WTC11 (cell line): ENCODE results near the gene COL1A1. TPM values are rescaled to one million over a fixed set of nuclear protein-coding genes. Genes with fewer than 3 reads are reported as not detected.
A peak's percentile ranks its signal among the peaks of the same experiment; 100 is the strongest.

Source experiments
- ATAC-seq: fragments of 200-7000 bp; cut with Tn5 transposase; 2 replicates; pipeline ENCODE4 v1.10.0; 2021; ENCODE audit warnings: mild to moderate bottlenecking, moderate library complexity
- CTCF ChIA-PET: fragments of 300-600 bp; sonication (Branson Sonifier 250); formaldehyde crosslinking; loops from one replicate; lab custom pipeline; 2021; ENCODE audit warnings: antibody characterized with exemption; lab: Charles Lee
- POLR2A ChIA-PET: fragments of 350-600 bp; sonication (Branson Sonifier 250); formaldehyde crosslinking; loops from one replicate; lab custom pipeline; 2021; ENCODE audit warnings: antibody characterized with exemption; lab: Charles Lee
- DNase-seq: peaks from one replicate; pipeline ENCODE4 v3.0.0; 2021; ENCODE audit warnings: low spot score
- H3K27ac Mint-ChIP-seq: 2 replicates; pipeline ENCODE4 v1.8.0; 2021; ENCODE audit warnings: mixed read lengths
- H3K27me3 Mint-ChIP-seq: 2 replicates; pipeline ENCODE4 v1.8.0; 2021; ENCODE audit warnings: low read depth, mild to moderate bottlenecking, moderate library complexity, mixed read lengths
- H3K36me3 Mint-ChIP-seq: 2 replicates; pipeline ENCODE4 v1.8.0; 2021; ENCODE audit warnings: mixed read lengths
- H3K4me1 Mint-ChIP-seq: 2 replicates; pipeline ENCODE4 v1.8.0; 2022; ENCODE audit warnings: mixed read lengths
- H3K4me3 Mint-ChIP-seq: 2 replicates; pipeline ENCODE4 v1.8.0; 2021; ENCODE audit warnings: mild to moderate bottlenecking, moderate library complexity, mixed read lengths
- H3K9me3 Mint-ChIP-seq: 2 replicates; pipeline ENCODE4 v1.8.0; 2021; ENCODE audit warnings: mixed read lengths
- ATF6 ChIP-seq: sonication (generic); formaldehyde crosslinking; IDR thresholded peaks from 2 replicates; pipeline ENCODE4 v1.8.1; 2023; ENCODE audit warnings: mild to moderate bottlenecking, missing genetic modification reagents
- E2F4 ChIP-seq: sonication (generic); formaldehyde crosslinking; IDR thresholded peaks from 2 replicates; pipeline ENCODE4 v1.8.1; 2022; ENCODE audit warnings: low read depth, mild to moderate bottlenecking, moderate library complexity, missing genetic modification reagents, borderline replicate concordance
- E2F5 ChIP-seq: sonication (generic); formaldehyde crosslinking; IDR thresholded peaks from 2 replicates; pipeline ENCODE4 v1.8.1; 2022; ENCODE audit warnings: mild to moderate bottlenecking, moderate library complexity, missing genetic modification reagents
- FOXJ3 ChIP-seq: sonication (generic); formaldehyde crosslinking; IDR thresholded peaks from 2 replicates; pipeline ENCODE4 v1.9.0; 2021; ENCODE audit warnings: missing genetic modification reagents, mild to moderate bottlenecking, borderline replicate concordance
- JUN ChIP-seq: sonication (generic); formaldehyde crosslinking; IDR thresholded peaks from 2 replicates; pipeline ENCODE4 v1.8.0; 2023; ENCODE audit warnings: mild to moderate bottlenecking, missing genetic modification reagents
- MAX ChIP-seq: sonication (generic); formaldehyde crosslinking; IDR thresholded peaks from 2 replicates; pipeline ENCODE4 v1.8.0; 2022; ENCODE audit warnings: mild to moderate bottlenecking, missing genetic modification reagents
- NFYB ChIP-seq: sonication (generic); formaldehyde crosslinking; conservative IDR thresholded peaks from 2 replicates; pipeline ENCODE4 v1.8.0; 2022; ENCODE audit warnings: low read depth, missing genetic modification reagents
- RELA ChIP-seq: sonication (generic); formaldehyde crosslinking; IDR thresholded peaks from 2 replicates; pipeline ENCODE4 v1.8.1; 2022; ENCODE audit warnings: missing genetic modification reagents, mild to moderate bottlenecking, borderline replicate concordance
- SMAD4 ChIP-seq: sonication (generic); formaldehyde crosslinking; IDR thresholded peaks from 2 replicates; pipeline ENCODE4 v1.8.0; 2022; ENCODE audit warnings: mild to moderate bottlenecking, missing genetic modification reagents
- TP53 ChIP-seq: sonication (generic); formaldehyde crosslinking; IDR thresholded peaks from 2 replicates; pipeline ENCODE4 v1.8.1; 2023; ENCODE audit warnings: mild to moderate bottlenecking, missing genetic modification reagents
- ZBTB21 ChIP-seq: sonication (generic); formaldehyde crosslinking; IDR thresholded peaks from 2 replicates; pipeline ENCODE4 v1.8.1; 2023; ENCODE audit warnings: mild to moderate bottlenecking, missing genetic modification reagents, borderline replicate concordance
- ZNF121 ChIP-seq: sonication (generic); formaldehyde crosslinking; IDR thresholded peaks from 2 replicates; pipeline ENCODE4 v1.8.0; 2023; ENCODE audit warnings: missing genetic modification reagents
- ZNF138 ChIP-seq: sonication (generic); formaldehyde crosslinking; conservative IDR thresholded peaks from 2 replicates; pipeline ENCODE4 v1.8.1; 2022; ENCODE audit warnings: mild to moderate bottlenecking, moderate library complexity, missing genetic modification reagents
- ZNF263 ChIP-seq: sonication (generic); formaldehyde crosslinking; IDR thresholded peaks from 2 replicates; pipeline ENCODE4 v1.8.1; 2022; ENCODE audit warnings: low read depth, mild to moderate bottlenecking, moderate library complexity, missing genetic modification reagents
- ZNF281 ChIP-seq: sonication (generic); formaldehyde crosslinking; IDR thresholded peaks from 2 replicates; pipeline ENCODE4 v1.8.0; 2023; ENCODE audit warnings: mild to moderate bottlenecking, missing genetic modification reagents
- ZNF423 ChIP-seq: fragments of 250-450 bp; sonication (Bioruptor Pico); IDR thresholded peaks from 2 replicates; pipeline ENCODE4 v2.1.2; 2022; ENCODE audit warnings: mild to moderate bottlenecking, moderate library complexity
- ZNF512 ChIP-seq: sonication (generic); formaldehyde crosslinking; IDR thresholded peaks from 2 replicates; pipeline ENCODE4 v1.8.1; 2022; ENCODE audit warnings: missing genetic modification reagents, borderline replicate concordance
- total RNA-seq: library from RNA; stranded (reverse); gene quantifications from 3 replicates; pipeline ENCODE4 v1.2.3, GENCODE V29; 2021

Gene COL1A1
- total RNA-seq, 1 experiment from 2014 or later: 52.1 TPM

GRCh38 chr17:50165066-50165465 is 36.4 kb downstream of the COL1A1 start:
- peak overlapping the region; percentile 7 for H3K27ac Mint-ChIP-seq
- H3K4me3 Mint-ChIP-seq: no peak overlapping the region
- no peaks in the 10 kb centered on the region for H3K36me3 Mint-ChIP-seq

More at GRCh38 chr17:50165066-50165465, 36.4 kb downstream of the COL1A1 start:
- Mint-ChIP-seq H3K9me3 (no peaks in the 10 kb centered on the region), H3K27me3 (peaks cover 28% of the 10 kb centered on the region), H3K4me1 (peaks cover 18% of the 10 kb centered on the region)
- DNase-seq (no peak), ATAC-seq (no peak)
- CTCF ChIA-PET: interaction anchor here (0.8 to 3.5 kb wide), 11 partner anchors 13 to 105 kb away, joined by 3 to 11 read pairs (median 4); no protein-coding TSS in a partner anchor
- TF ChIP-seq ZNF138 (CRISPR knock-in tag) (no peak), ZNF512 (CRISPR knock-in tag) (no peak), ZNF121 (CRISPR knock-in tag) (no peak), JUN (CRISPR knock-in tag) (no peak), ZNF263 (CRISPR knock-in tag) (no peak), SMAD4 (CRISPR knock-in tag) (no peak), MAX (CRISPR knock-in tag) (no peak), ZNF281 (CRISPR knock-in tag) (no peak), ZNF423 (CRISPR knock-in tag) (no peak), E2F4 (CRISPR knock-in tag) (no peak), RELA (no peak), FOXJ3 (CRISPR knock-in tag) (no peak), TP53 (no peak), ATF6 (CRISPR knock-in tag) (no peak), E2F5 (CRISPR knock-in tag) (no peak), ZBTB21 (CRISPR knock-in tag) (no peak), NFYB (CRISPR knock-in tag) (no peak)
- POLR2A ChIA-PET: interaction anchor here (1.6 kb wide), 1 partner anchor 12 kb away, joined by 4 read pairs; no protein-coding TSS in a partner anchor
